ENCODE data around the gene LMNB1. TPM values are rescaled to one million over a fixed set of nuclear protein-coding genes. Genes with fewer than 3 reads are reported as not detected.
"Not testable (repeated sequence)": the region's sequence is repeated elsewhere in the genome, so short reads cannot be mapped to it uniquely, and the experiment has no call there.

Gene LMNB1
- total RNA-seq, 1 donor from 2014 or later: 82.9 TPM

GRCh38 chr5:126853541-126854307 is 76.8 kb downstream of the LMNB1 start:
- DNase-seq (ENCODE audit: low read depth, low spot score): not testable (repeated sequence)

GRCh38 chr5:126854526-126855110 is 77.7 kb downstream of the LMNB1 start:
- no peak for DNase-seq (ENCODE audit: low read depth, low spot score)

- DNase-seq (ENCODE audit: low read depth, low spot score): no peak
Observed at GRCh38 chr5:126855266-126855665, 78.3 kb downstream of the LMNB1 start.

GRCh38 chr5:126857472-126858410 is 80.8 kb downstream of the LMNB1 start:
- DNase-seq (ENCODE audit: low read depth, low spot score): no peak

GRCh38 chr5:126858441-126858840 is 81.5 kb downstream of the LMNB1 start:
- no peak for DNase-seq (ENCODE audit: low read depth, low spot score)

- DNase-seq (ENCODE audit: low read depth, low spot score): no peak
Observed at GRCh38 chr5:126863402-126863801, 86.5 kb downstream of the LMNB1 start.

GRCh38 chr5:126864042-126864688 is 87.2 kb downstream of the LMNB1 start:
- no peak for DNase-seq (ENCODE audit: low read depth, low spot score)

GRCh38 chr5:126865299-126865698 is 88.4 kb downstream of the LMNB1 start:
- DNase-seq (ENCODE audit: low read depth, low spot score): no peak

GRCh38 chr5:126866851-126867636 is 90.1 kb downstream of the LMNB1 start:
- DNase-seq (ENCODE audit: low read depth, low spot score): no peak

- DNase-seq (ENCODE audit: low read depth, low spot score): no peak
Observed at GRCh38 chr5:126868338-126869004, 91.5 kb downstream of the LMNB1 start.

GRCh38 chr5:126869005-126869451 is 92.1 kb downstream of the LMNB1 start:
- DNase-seq (ENCODE audit: low read depth, low spot score): no peak

GRCh38 chr5:126871441-126871840 is 94.5 kb downstream of the LMNB1 start:
- no peak for DNase-seq (ENCODE audit: low read depth, low spot score)

- no peak for DNase-seq (ENCODE audit: low read depth, low spot score)
Observed at GRCh38 chr5:126872561-126873354, 95.8 kb downstream of the LMNB1 start.

GRCh38 chr5:126875303-126875785 is 98.4 kb downstream of the LMNB1 start:
- no peak for DNase-seq (ENCODE audit: low read depth, low spot score)

- DNase-seq (ENCODE audit: low read depth, low spot score): no peak
Observed at GRCh38 chr5:126877602-126878001, 100.7 kb downstream of the LMNB1 start.

- DNase-seq (ENCODE audit: low read depth, low spot score): no peak
Observed at GRCh38 chr5:126878085-126878484, 101.1 kb downstream of the LMNB1 start.

GRCh38 chr5:126878634-126879033 is 101.7 kb downstream of the LMNB1 start:
- DNase-seq (ENCODE audit: low read depth, low spot score): no peak

GRCh38 chr5:126881821-126882600 is 105.1 kb downstream of the LMNB1 start:
- DNase-seq (ENCODE audit: low read depth, low spot score): no peak

Data from pulmonary artery endothelial cell (primary cell).